Tibial nerve (tissue), 4 donors: ENCODE results near the gene THY1. TPM values are rescaled to one million over a fixed set of nuclear protein-coding genes. Genes with fewer than 3 reads are reported as not detected.

Source experiments
- DNase-seq, 2 donors: peaks; one replicate each; pipeline ENCODE4 v3.0.0-alpha.2; 2019; ENCODE audit warnings: low spot score in 2 of 2
- H3K27ac ChIP-seq, 4 donors: fragments of 200-600 bp; sonication (generic) in 3 of 4; one replicate each; pipeline ENCODE4 v1.5.1; 2017 to 2019; ENCODE audit warnings: mild to moderate bottlenecking in 1 of 4
- H3K27me3 ChIP-seq, 2 donors: fragments of 200-600 bp; sonication (generic) in 1 of 2; one replicate each; pipeline versions ENCODE4 v1.5.1 to v1.6.0; 2017 to 2019
- H3K36me3 ChIP-seq, 3 donors: fragments of 200-600 bp; sonication (generic); one replicate each; pipeline ENCODE4 v1.5.1; 2018 to 2019
- H3K4me1 ChIP-seq, 4 donors: fragments of 200-600 bp; sonication (generic) in 3 of 4; one replicate each; pipeline ENCODE4 v1.5.1; 2017 to 2019
- H3K4me3 ChIP-seq, 4 donors: fragments of 200-600 bp; sonication (generic) in 3 of 4; one replicate each; pipeline ENCODE4 v1.5.1; 2017 to 2019; ENCODE audit warnings: mild to moderate bottlenecking in 1 of 4, moderate library complexity in 1 of 4
- H3K9me3 ChIP-seq, 4 donors: fragments of 200-600 bp; sonication (generic) in 3 of 4; one replicate each; pipeline ENCODE4 v1.5.1; 2017 to 2019
- CTCF ChIP-seq, 5 experiments: fragments of 200-600 bp in 3 of 5; fragments of 450-650 bp in 2 of 5; sonication (generic) in 3 of 5; IDR thresholded peaks; one replicate each; pipeline ENCODE4 v1.5.1; 2016 to 2019; ENCODE audit warnings: antibody characterized with exemption in 5 of 5, mild to moderate bottlenecking in 3 of 5, moderate library complexity in 2 of 5
- EP300 ChIP-seq, 2 donors: sonication (generic); formaldehyde crosslinking; IDR thresholded peaks; one replicate each; pipeline ENCODE4 v1.6.1; 2017; ENCODE audit warnings: antibody characterized with exemption in 2 of 2, mild to moderate bottlenecking in 1 of 2
- POLR2A ChIP-seq, 2 donors: fragments of 450-650 bp; IDR thresholded peaks; one replicate each; pipeline ENCODE4 v1.6.1; 2017; ENCODE audit warnings: antibody characterized with exemption in 2 of 2, mild to moderate bottlenecking in 2 of 2, moderate library complexity in 2 of 2
- WGBS, 2 donors: methylation state at CpG; one replicate each; pipeline ENCODE4 v1.1.5; 2018; 5-methylcytosine and 5-hydroxymethylcytosine counted together
- total RNA-seq, 4 donors: library from RNA; depleted of rRNA; stranded (reverse); fragments of >200 nt; gene quantifications; one replicate each; pipeline ENCODE4 v1.1.0, GENCODE V29; 2016

The THY1 gene
- total RNA-seq, 4 donors from 2014 or later = 0.63 to 12.9 (median 11.1) TPM; not detected in 1

GRCh38 chr11:119371067-119371601, 51.8 kb downstream of the THY1 start:
- 67 to 69% methylated on average over 5 to 8 of the region's 8 CpGs for WGBS, 2 donors
- Histone ChIP-seq H3K9me3 (no peaks in the 10 kb centered on the region), H3K27me3 (peaks cover 0 to 3% of the 10 kb centered on the region in 2 donors), H3K27ac (peak overlapping the region in 3 of 4 donors; percentile 60 to 96 (median 74)), H3K36me3 (no peaks in the 10 kb centered on the region), H3K4me1 (peaks cover 0 to 100% (median 60%) of the 10 kb centered on the region in 4 donors), H3K4me3 (no peak overlapping the region)
- DNase-seq = no peak
- TF ChIP-seq CTCF (IDR thresholded peaks at IDR 0.05) (no peak), POLR2A (IDR thresholded peaks at IDR 0.05) (no peak), EP300 (IDR thresholded peaks at IDR 0.05) (no peak)

GRCh38 chr11:119370486-119371046, 52.4 kb downstream of the THY1 start:
- Histone ChIP-seq H3K36me3 (no peaks in the 10 kb centered on the region), H3K4me3 (no peak overlapping the region), H3K27me3 (peaks cover 0 to 3% of the 10 kb centered on the region in 2 donors), H3K4me1 (peaks cover 0 to 96% (median 58%) of the 10 kb centered on the region in 4 donors), H3K9me3 (no peaks in the 10 kb centered on the region), H3K27ac (peak overlapping the region in 3 of 4 donors; percentile 60 to 96 (median 74))
- 49 to 57% methylated on average over 8 of the region's 8 CpGs for WGBS, 2 donors
- TF ChIP-seq POLR2A (IDR thresholded peaks at IDR 0.05) = no peak
- peak in 1 of 2 donors; percentile 47 for TF ChIP-seq EP300 (IDR thresholded peaks at IDR 0.05)
- TF ChIP-seq CTCF (IDR thresholded peaks at IDR 0.05) = no peak
- DNase-seq = no peak

- Histone ChIP-seq H3K4me1 (peaks cover 0 to 96% (median 56%) of the 10 kb centered on the region in 4 donors), H3K36me3 (no peaks in the 10 kb centered on the region), H3K9me3 (no peaks in the 10 kb centered on the region), H3K27ac (peak overlapping the region; percentile 26 to 96 (median 60)), H3K4me3 (no peak overlapping the region), H3K27me3 (peaks cover 0 to 7% of the 10 kb centered on the region in 2 donors)
- WGBS, 2 donors = 68 to 72% methylated on average over 13 of the region's 13 CpGs
- DNase-seq = no peak
- no peak for TF ChIP-seq EP300 (IDR thresholded peaks at IDR 0.05)
- no peak for TF ChIP-seq CTCF (IDR thresholded peaks at IDR 0.05)
- no peak for TF ChIP-seq POLR2A (IDR thresholded peaks at IDR 0.05)
These were observed 53.6 kb downstream of the THY1 start for GRCh38 chr11:119369132-119369925.

GRCh38 chr11:119368121-119369034, 54.6 kb downstream of the THY1 start:
- no peak overlapping the region for H3K4me3 ChIP-seq
- WGBS, 2 donors = 55 to 56% methylated on average over 16 to 17 of the region's 17 CpGs
- H3K36me3 ChIP-seq = no peaks in the 10 kb centered on the region
- peak overlapping the region; percentile 26 to 96 (median 74) for H3K27ac ChIP-seq
- peaks cover 0 to 95% (median 59%) of the 10 kb centered on the region in 4 donors for H3K4me1 ChIP-seq
- DNase-seq = peak in 1 of 2 donors; percentile 40
- TF ChIP-seq EP300 (IDR thresholded peaks at IDR 0.05) (peak in 1 of 2 donors; percentile 49), CTCF (IDR thresholded peaks at IDR 0.05) (no peak)
- no peaks in the 10 kb centered on the region for H3K9me3 ChIP-seq
- H3K27me3 ChIP-seq = peaks cover 0 to 7% of the 10 kb centered on the region in 2 donors
